NB4 (cell line): ENCODE results near the gene COX10.

Experiments used
- CTCF ChIP-seq: IDR thresholded peaks from one replicate; pipeline ENCODE4 v1.5.1; 2012; ENCODE audit warnings: low read depth, low read length
- POLR2A ChIP-seq: IDR thresholded peaks from 2 replicates; pipeline ENCODE4 v1.6.1; 2011; ENCODE audit warnings: mild to moderate bottlenecking; ENCODE audit not compliant: insufficient read length; ENCODE audit errors: extremely low read depth

DNA sequence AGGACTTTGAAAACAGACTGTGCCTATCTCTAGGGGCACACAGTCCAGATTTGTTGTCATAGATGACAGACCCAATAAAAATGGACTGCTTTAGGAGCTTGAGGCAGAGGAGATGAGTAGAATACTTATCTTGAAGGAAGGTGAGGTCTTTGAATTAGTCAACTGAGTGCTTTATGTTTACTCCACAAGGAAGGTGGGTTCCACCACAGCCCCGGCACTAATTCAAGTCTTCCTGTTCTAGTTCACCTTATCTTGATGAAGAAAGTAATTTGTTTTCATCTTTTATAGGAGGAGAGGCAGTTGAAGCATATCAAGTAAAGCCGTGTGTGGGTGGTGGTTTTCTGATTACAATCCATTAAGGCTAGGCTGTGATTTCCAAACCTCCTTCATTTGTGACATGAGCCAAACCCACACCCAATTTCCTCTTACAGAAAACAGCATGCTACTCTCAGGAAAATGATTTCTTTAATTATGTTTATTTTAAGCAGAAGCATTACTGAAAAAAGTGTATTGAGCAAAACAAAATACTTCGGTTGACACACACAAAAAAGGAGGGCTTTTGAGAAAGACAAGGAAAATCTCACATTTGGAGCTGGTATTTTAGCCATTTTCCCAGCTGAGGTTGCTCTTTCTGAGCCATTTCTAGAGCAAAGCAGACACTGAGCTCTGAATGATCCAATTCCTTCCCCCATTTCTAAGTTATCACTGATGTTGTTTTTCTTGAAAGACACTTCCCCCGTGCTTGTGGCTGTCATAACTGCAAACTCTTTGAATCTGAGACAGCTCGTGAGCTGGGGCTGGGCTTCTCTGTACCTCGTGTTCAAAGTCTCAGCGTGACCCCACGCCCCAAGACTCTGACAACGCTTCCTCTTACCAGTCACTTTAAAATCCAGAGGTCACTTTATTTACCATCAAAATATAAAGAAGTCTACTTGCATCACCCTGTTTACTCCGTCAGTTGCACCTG, 132.0 kb downstream of the COX10 start:
- TF ChIP-seq POLR2A (no peak), CTCF (no peak)
